SU-DHL-6 (cell line): ENCODE results near the gene XIRP2.

ENCODE experiments used
- H2AFZ ChIP-seq: fragments of 200-600 bp; sonication (generic); 2 replicates; pipeline ENCODE4 v1.6.1; 2014; ENCODE audit warnings: low read depth, mild to moderate bottlenecking, moderate library complexity, mixed read lengths, antibody characterized with exemption, low read length; ENCODE audit not compliant: severe bottlenecking
- H3F3A ChIP-seq: fragments of 200-600 bp; shearing (Covaris generic); 2 replicates; pipeline ENCODE4 v1.6.0; 2016; ENCODE audit warnings: antibody characterized with exemption, mild to moderate bottlenecking; ENCODE audit not compliant: insufficient read depth
- H3K27ac ChIP-seq: fragments of 200-600 bp; sonication (generic); 2 replicates; pipeline ENCODE4 v1.5.1; 2016; ENCODE audit warnings: low read depth, mild to moderate bottlenecking, low read length, moderate library complexity, mixed read lengths
- H3K27me3 ChIP-seq: fragments of 200-600 bp; sonication (generic), shearing (Covaris generic); 2 replicates; pipeline ENCODE4 v1.6.0; 2014; ENCODE audit warnings: mild to moderate bottlenecking, low read length
- H3K36me3 ChIP-seq: fragments of 200-600 bp; sonication (generic); 2 replicates; pipeline ENCODE4 v1.6.1; 2014; ENCODE audit warnings: mild to moderate bottlenecking, low read length, mixed read lengths
- H3K4me2 ChIP-seq: fragments of 300-600, 200-600 bp; shearing (Covaris generic), sonication (generic); 2 replicates; pipeline ENCODE4 v1.6.0; 2014; ENCODE audit warnings: low read length, low read depth, mild to moderate bottlenecking; ENCODE audit not compliant: poor library complexity, severe bottlenecking
- H3K4me3 ChIP-seq: fragments of 200-600 bp; sonication (generic); 2 replicates; pipeline ENCODE4 v1.5.1; 2014; ENCODE audit warnings: antibody characterized with exemption, low read length, mild to moderate bottlenecking, mixed read lengths; ENCODE audit not compliant: insufficient read depth, poor library complexity, severe bottlenecking
- H3K79me2 ChIP-seq: fragments of 200-600 bp; sonication (generic); 2 replicates; pipeline ENCODE4 v1.6.1; 2014; ENCODE audit warnings: mild to moderate bottlenecking, low read length, moderate library complexity; ENCODE audit not compliant: insufficient read depth
- H3K9ac ChIP-seq: fragments of 200-600 bp; sonication (generic); 2 replicates; pipeline ENCODE4 v1.7.0; 2014; ENCODE audit warnings: mild to moderate bottlenecking, low read length
- H3K9me2 ChIP-seq: fragments of 200-600 bp; sonication (generic); replicated peaks from 2 replicates; pipeline ENCODE4 v1.6.1; 2014; ENCODE audit warnings: low read length; ENCODE audit not compliant: insufficient read depth
- H3K9me3 ChIP-seq: fragments of 200-600 bp; sonication (generic); 2 replicates; pipeline ENCODE4 v1.6.1; 2014; ENCODE audit warnings: low read length, mixed read lengths; ENCODE audit not compliant: insufficient read depth
- H4K20me1 ChIP-seq: fragments of 200-600 bp; sonication (generic); 2 replicates; pipeline ENCODE4 v1.6.1; 2014; ENCODE audit warnings: low read depth, mild to moderate bottlenecking, antibody characterized with exemption, low read length, moderate library complexity, mixed read lengths
- CTCF ChIP-seq: fragments of 200-600 bp; sonication (generic); IDR thresholded peaks from one replicate; pipeline ENCODE4 v1.5.1; 2017; ENCODE audit warnings: antibody characterized with exemption, mild to moderate bottlenecking, low read length, moderate library complexity; ENCODE audit not compliant: insufficient read depth, poor library complexity, severe bottlenecking
- EZH2phosphoT487 ChIP-seq: fragments of 200-600 bp; sonication (generic), shearing (Covaris generic); conservative IDR thresholded peaks from 2 replicates; pipeline ENCODE4 v1.6.1; 2018; ENCODE audit warnings: mild to moderate bottlenecking, antibody characterized with exemption, low read length, moderate library complexity, mixed read lengths

XIRP2 gene

GRCh38 chr2:167122389-167122788, 234.1 kb downstream of the XIRP2 start:
- H3K4me3 ChIP-seq, result no peak overlapping the region
- no peaks in the 10 kb centered on the region for H3F3A ChIP-seq
- H3K9me2 ChIP-seq, result no peaks in the 10 kb centered on the region
- H3K4me2 ChIP-seq, result no peak overlapping the region
- TF ChIP-seq CTCF (no peak), EZH2phosphoT487 (no peak)
- H3K27me3 ChIP-seq, result no peaks in the 10 kb centered on the region
- H2AFZ ChIP-seq, result no peak overlapping the region
- no peak overlapping the region for H3K9ac ChIP-seq
- H3K9me3 ChIP-seq, result no peaks in the 10 kb centered on the region
- no peak overlapping the region for H3K27ac ChIP-seq
- H3K36me3 ChIP-seq, result no peaks in the 10 kb centered on the region
- H4K20me1 ChIP-seq, result no peaks in the 10 kb centered on the region
- H3K79me2 ChIP-seq, result no peaks in the 10 kb centered on the region

- H3K9me3 ChIP-seq, result no peaks in the 10 kb centered on the region
- no peaks in the 10 kb centered on the region for H3K79me2 ChIP-seq
- no peaks in the 10 kb centered on the region for H3K9me2 ChIP-seq
- H3K4me3 ChIP-seq, result no peak overlapping the region
- H3K27ac ChIP-seq, result no peak overlapping the region
- TF ChIP-seq CTCF, result no peak
- no peak for TF ChIP-seq EZH2phosphoT487
- no peak overlapping the region for H2AFZ ChIP-seq
- no peak overlapping the region for H3K4me2 ChIP-seq
- H4K20me1 ChIP-seq, result no peaks in the 10 kb centered on the region
- no peaks in the 10 kb centered on the region for H3K36me3 ChIP-seq
- H3K9ac ChIP-seq, result no peak overlapping the region
- no peaks in the 10 kb centered on the region for H3K27me3 ChIP-seq
- H3F3A ChIP-seq, result no peaks in the 10 kb centered on the region
These were observed 237.9 kb downstream of the XIRP2 start for GRCh38 chr2:167126165-167126564.

GRCh38 chr2:167127135-167127534, 238.9 kb downstream of the XIRP2 start:
- H3K4me3 ChIP-seq, result no peak overlapping the region
- H4K20me1 ChIP-seq, result no peaks in the 10 kb centered on the region
- H3K27me3 ChIP-seq, result no peaks in the 10 kb centered on the region
- no peaks in the 10 kb centered on the region for H3K9me2 ChIP-seq
- no peak overlapping the region for H3K27ac ChIP-seq
- no peak overlapping the region for H2AFZ ChIP-seq
- no peaks in the 10 kb centered on the region for H3K79me2 ChIP-seq
- TF ChIP-seq CTCF (no peak), EZH2phosphoT487 (no peak)
- H3K36me3 ChIP-seq, result no peaks in the 10 kb centered on the region
- no peaks in the 10 kb centered on the region for H3F3A ChIP-seq
- no peak overlapping the region for H3K4me2 ChIP-seq
- no peaks in the 10 kb centered on the region for H3K9me3 ChIP-seq
- no peak overlapping the region for H3K9ac ChIP-seq

GRCh38 chr2:167128130-167128529, 239.8 kb downstream of the XIRP2 start:
- no peak overlapping the region for H2AFZ ChIP-seq
- H3K9me2 ChIP-seq, result no peaks in the 10 kb centered on the region
- H3K4me2 ChIP-seq, result no peak overlapping the region
- H3K9ac ChIP-seq, result no peak overlapping the region
- H3F3A ChIP-seq, result no peaks in the 10 kb centered on the region
- no peaks in the 10 kb centered on the region for H4K20me1 ChIP-seq
- no peak overlapping the region for H3K27ac ChIP-seq
- H3K79me2 ChIP-seq, result no peaks in the 10 kb centered on the region
- no peaks in the 10 kb centered on the region for H3K27me3 ChIP-seq
- no peaks in the 10 kb centered on the region for H3K9me3 ChIP-seq
- no peak for TF ChIP-seq EZH2phosphoT487
- no peak for TF ChIP-seq CTCF
- H3K36me3 ChIP-seq, result no peaks in the 10 kb centered on the region
- H3K4me3 ChIP-seq, result no peak overlapping the region
